HuH-7 (cell line): ENCODE measurements around the gene COL1A2.

Experiments
- DNase-seq: peaks from one replicate; pipeline ENCODE4 v3.0.0; 2011; ENCODE audit warnings: low spot score

COL1A2 gene

GRCh38 chr7:94384315-94384714, 10.4 kb upstream of the COL1A2 start:
- DNase-seq: no peak

GRCh38 chr7:94386416-94386815, 8.3 kb upstream of the COL1A2 start:
- no peak for DNase-seq

GRCh38 chr7:94388540-94388939, 6.2 kb upstream of the COL1A2 start:
- DNase-seq: no peak

GRCh38 chr7:94389381-94389780, 5.3 kb upstream of the COL1A2 start:
- no peak for DNase-seq

- DNase-seq: no peak
These were observed 2.8 kb upstream of the COL1A2 start for GRCh38 chr7:94391726-94392392.

GRCh38 chr7:94392393-94392786, 2.3 kb upstream of the COL1A2 start:
- no peak for DNase-seq

GRCh38 chr7:94393246-94394108, 1.2 kb upstream of the COL1A2 start:
- DNase-seq: peak; percentile 25

GRCh38 chr7:94394109-94394436, 622 bp upstream of the COL1A2 start:
- DNase-seq: no peak

GRCh38 chr7:94395141-94396036, 694 bp downstream of the COL1A2 start:
- peak; percentile 81 for DNase-seq

- no peak for DNase-seq
These were observed 1.3 kb downstream of the COL1A2 start for GRCh38 chr7:94396037-94396431.

- no peak for DNase-seq
These were observed 1.9 kb downstream of the COL1A2 start for GRCh38 chr7:94396596-94396995.

- no peak for DNase-seq
These were observed 3.0 kb downstream of the COL1A2 start for GRCh38 chr7:94397722-94398121.

- DNase-seq: no peak
These were observed 4.1 kb downstream of the COL1A2 start for GRCh38 chr7:94398841-94399240.

- DNase-seq: no peak
These were observed 5.3 kb downstream of the COL1A2 start for GRCh38 chr7:94400022-94400421.

GRCh38 chr7:94400643-94401427, 6.1 kb downstream of the COL1A2 start:
- DNase-seq: no peak

GRCh38 chr7:94401428-94401814, 6.7 kb downstream of the COL1A2 start:
- DNase-seq: no peak

- no peak for DNase-seq
These were observed 8.9 kb downstream of the COL1A2 start for GRCh38 chr7:94403546-94403945.

- no peak for DNase-seq
These were observed 10.8 kb downstream of the COL1A2 start for GRCh38 chr7:94405506-94405905.

- DNase-seq: no peak
These were observed 12.0 kb downstream of the COL1A2 start for GRCh38 chr7:94406696-94407095.

- no peak for DNase-seq
These were observed 14.7 kb downstream of the COL1A2 start for GRCh38 chr7:94409200-94409948.
